SK-N-SH treated with all-trans-retinoic acid at 6 μM for 48 hours (cell line): ENCODE data around the gene SEMA4C.

Source experiments
- ARNTL ChIP-seq: fragments of 450-650 bp; formaldehyde crosslinking; IDR thresholded peaks from 2 replicates; pipeline ENCODE4 v1.5.0; 2020; ENCODE audit warnings: low read depth, mild to moderate bottlenecking, moderate library complexity, borderline replicate concordance
- BACH2 ChIP-seq: fragments of 250-450 bp; sonication (Bioruptor Pico); IDR thresholded peaks from 2 replicates; pipeline ENCODE4 v1.9.0; 2021; ENCODE audit warnings: mild to moderate bottlenecking, borderline replicate concordance
- CREB5 ChIP-seq: fragments of 250-450 bp; sonication (Bioruptor Pico); IDR thresholded peaks from 2 replicates; pipeline ENCODE4 v1.5.1; 2020; ENCODE audit warnings: low read depth, mild to moderate bottlenecking, moderate library complexity
- CSRNP3 ChIP-seq: fragments of 250-450 bp; sonication (Bioruptor Pico); IDR thresholded peaks from 2 replicates; pipeline ENCODE4 v1.5.1; 2021; ENCODE audit warnings: mild to moderate bottlenecking, moderate library complexity
- GLIS3 ChIP-seq: fragments of 250-450 bp; sonication (Bioruptor Pico); IDR thresholded peaks from 2 replicates; pipeline ENCODE4 v1.5.0; 2020; ENCODE audit warnings: mild to moderate bottlenecking, moderate library complexity
- ISL1 ChIP-seq: fragments of 250-450 bp; sonication (Bioruptor Pico); IDR thresholded peaks from 2 replicates; pipeline ENCODE4 v2.1.2; 2022; ENCODE audit warnings: mild to moderate bottlenecking, moderate library complexity
- TOX ChIP-seq: fragments of 250-450 bp; sonication (Bioruptor Pico); IDR thresholded peaks from 2 replicates; pipeline ENCODE4 v1.8.0; 2021; ENCODE audit warnings: mild to moderate bottlenecking, moderate library complexity, borderline replicate concordance
- ZFP3 ChIP-seq: fragments of 250-450 bp; sonication (Bioruptor Pico); IDR thresholded peaks from 2 replicates; pipeline ENCODE4 v1.5.0; 2020; ENCODE audit warnings: mild to moderate bottlenecking, moderate library complexity
- ZFP30 ChIP-seq: fragments of 450-650 bp; formaldehyde crosslinking; IDR thresholded peaks from 2 replicates; pipeline ENCODE4 v1.5.0; 2022; ENCODE audit warnings: mild to moderate bottlenecking, moderate library complexity
- ZNF8 ChIP-seq: fragments of 450-650 bp; formaldehyde crosslinking; IDR thresholded peaks from 2 replicates; pipeline ENCODE4 v1.5.0; 2020; ENCODE audit warnings: mild to moderate bottlenecking, moderate library complexity

GRCh38 chr2:96859099-96859649, 10.7 kb downstream of the SEMA4C start:
- TF ChIP-seq CREB5 (CRISPR knock-in tag) (peak; percentile 39; the same call in 1 of the 2 replicates), ZFP30 (CRISPR knock-in tag) (no peak), TOX (CRISPR knock-in tag) (no peak), ZFP3 (no peak), ZNF8 (no peak), GLIS3 (CRISPR knock-in tag) (no peak), ARNTL (CRISPR knock-in tag) (no peak), ISL1 (CRISPR knock-in tag) (no peak), BACH2 (CRISPR knock-in tag) (no peak), CSRNP3 (CRISPR knock-in tag) (no peak)
